KMS-11 (cell line): Measurements from ENCODE around the gene C18orf32.
A peak's percentile ranks its signal among the peaks of the same experiment; 100 is the strongest.

ENCODE experiments used
- H2AFZ ChIP-seq: fragments of 200-600 bp; sonication (generic); 2 replicates; pipeline ENCODE4 v1.6.1; 2016; ENCODE audit warnings: antibody characterized with exemption, mixed run types, low read depth
- H3K27ac ChIP-seq: fragments of 200-600 bp; sonication (generic); 2 replicates; pipeline ENCODE4 v1.6.1; 2016; ENCODE audit warnings: mild to moderate bottlenecking, mixed run types
- H3K27me3 ChIP-seq: fragments of 200-600 bp; sonication (generic); 2 replicates; pipeline ENCODE4 v1.6.1; 2017; ENCODE audit warnings: mild to moderate bottlenecking, low read depth, mixed run types, moderate library complexity; ENCODE audit not compliant: insufficient read depth
- H3K36me3 ChIP-seq: fragments of 200-600 bp; sonication (generic); 2 replicates; pipeline ENCODE4 v1.6.1; 2017; ENCODE audit warnings: mild to moderate bottlenecking, mixed run types; ENCODE audit not compliant: insufficient read depth
- H3K4me1 ChIP-seq: fragments of 200-600 bp; sonication (generic); 2 replicates; pipeline ENCODE4 v1.6.1; 2016; ENCODE audit warnings: mild to moderate bottlenecking, low read depth, mixed run types; ENCODE audit not compliant: poor library complexity, severe bottlenecking
- H3K4me2 ChIP-seq: fragments of 200-600 bp; sonication (generic); 2 replicates; pipeline ENCODE4 v1.7.0; 2016; ENCODE audit warnings: mild to moderate bottlenecking, mixed run types
- H3K4me3 ChIP-seq: fragments of 200-600 bp; sonication (generic); IDR thresholded peaks from 2 replicates; pipeline ENCODE4 v1.6.1; 2017; ENCODE audit warnings: low read depth, low read length, mixed read lengths; ENCODE audit not compliant: insufficient read depth
- H3K79me2 ChIP-seq: fragments of 200-600 bp; sonication (generic); 2 replicates; pipeline ENCODE4 v1.6.1; 2016; ENCODE audit warnings: low read depth, mixed run types; ENCODE audit not compliant: insufficient read depth
- H3K9ac ChIP-seq: fragments of 200-600 bp; sonication (generic); 2 replicates; pipeline ENCODE4 v1.6.1; 2016; ENCODE audit warnings: mild to moderate bottlenecking, mixed run types
- H4K20me1 ChIP-seq: fragments of 200-600 bp; sonication (generic); 2 replicates; pipeline ENCODE4 v1.6.1; 2016; ENCODE audit warnings: mild to moderate bottlenecking, mixed run types; ENCODE audit not compliant: insufficient read depth
- TF ChIP-seq, protein P1 (sequence below): fragments of 200-600 bp; sonication (generic); conservative IDR thresholded peaks from 2 replicates; pipeline ENCODE4 v1.6.1; 2017; ENCODE audit warnings: low read depth, mild to moderate bottlenecking, antibody characterized with exemption, low read length, moderate library complexity, mixed read lengths

The C18orf32 gene

DNA sequence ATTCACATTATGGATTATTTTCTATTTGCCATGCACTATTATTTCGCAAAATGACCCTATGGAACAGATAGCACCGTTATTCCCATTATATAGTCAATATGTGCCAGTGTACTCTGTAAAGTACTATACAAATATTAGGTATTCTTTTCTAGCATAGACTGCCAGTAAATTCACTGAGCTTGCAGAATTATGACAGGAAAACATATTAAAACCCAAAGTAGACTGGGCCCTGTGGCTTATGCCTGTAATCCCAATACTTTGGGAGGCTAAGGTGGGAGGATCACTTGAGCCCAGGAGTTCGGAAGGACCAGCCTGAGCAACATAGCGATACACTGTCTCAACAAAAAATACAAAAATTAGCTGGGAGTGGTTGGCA is 25.4 kb downstream of the C18orf32 start:
- Histone ChIP-seq H3K9ac (no peak overlapping the region), H3K4me2 (no peak overlapping the region), H3K36me3 (no peaks in the 10 kb centered on the region), H3K79me2 (peaks cover 16% of the 10 kb centered on the region), H4K20me1 (no peaks in the 10 kb centered on the region), H3K4me1 (peaks cover 28% of the 10 kb centered on the region), H3K4me3 (no peak overlapping the region), H2AFZ (no peak overlapping the region), H3K27ac (no peak overlapping the region), H3K27me3 (no peaks in the 10 kb centered on the region)
- TF ChIP-seq, protein P1, sequence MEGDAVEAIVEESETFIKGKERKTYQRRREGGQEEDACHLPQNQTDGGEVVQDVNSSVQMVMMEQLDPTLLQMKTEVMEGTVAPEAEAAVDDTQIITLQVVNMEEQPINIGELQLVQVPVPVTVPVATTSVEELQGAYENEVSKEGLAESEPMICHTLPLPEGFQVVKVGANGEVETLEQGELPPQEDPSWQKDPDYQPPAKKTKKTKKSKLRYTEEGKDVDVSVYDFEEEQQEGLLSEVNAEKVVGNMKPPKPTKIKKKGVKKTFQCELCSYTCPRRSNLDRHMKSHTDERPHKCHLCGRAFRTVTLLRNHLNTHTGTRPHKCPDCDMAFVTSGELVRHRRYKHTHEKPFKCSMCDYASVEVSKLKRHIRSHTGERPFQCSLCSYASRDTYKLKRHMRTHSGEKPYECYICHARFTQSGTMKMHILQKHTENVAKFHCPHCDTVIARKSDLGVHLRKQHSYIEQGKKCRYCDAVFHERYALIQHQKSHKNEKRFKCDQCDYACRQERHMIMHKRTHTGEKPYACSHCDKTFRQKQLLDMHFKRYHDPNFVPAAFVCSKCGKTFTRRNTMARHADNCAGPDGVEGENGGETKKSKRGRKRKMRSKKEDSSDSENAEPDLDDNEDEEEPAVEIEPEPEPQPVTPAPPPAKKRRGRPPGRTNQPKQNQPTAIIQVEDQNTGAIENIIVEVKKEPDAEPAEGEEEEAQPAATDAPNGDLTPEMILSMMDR = no peak

DNA sequence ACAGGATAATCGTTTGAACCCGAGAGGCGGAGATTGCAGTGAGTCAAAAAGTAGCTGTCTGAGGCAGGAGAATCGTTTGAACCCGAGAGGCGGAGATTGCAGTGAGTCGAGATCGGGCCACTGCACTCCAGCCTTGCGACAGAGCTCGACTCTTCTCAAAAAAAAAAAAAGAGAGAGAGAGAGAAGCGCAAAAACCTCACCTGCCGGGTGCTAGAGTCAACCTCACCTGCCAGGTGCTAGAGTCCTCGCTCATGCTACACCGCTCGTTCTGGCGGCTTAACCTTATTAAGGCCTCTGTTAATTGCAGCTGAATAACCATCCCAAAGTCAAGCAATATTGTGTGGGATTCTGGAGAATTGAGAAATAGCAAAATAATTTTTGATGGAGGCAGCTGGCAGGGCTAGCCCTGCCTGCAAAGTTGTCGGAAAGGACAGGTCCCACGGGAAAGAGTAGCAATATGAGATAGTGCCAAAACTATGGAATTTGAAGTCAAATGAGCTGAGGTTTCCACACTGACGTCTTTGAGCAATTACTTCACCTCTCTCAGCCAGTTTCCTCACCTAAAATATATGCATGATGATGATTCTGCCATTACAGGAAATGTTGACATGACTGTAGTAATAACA is 25.9 kb downstream of the C18orf32 start:
- Histone ChIP-seq H3K36me3 (no peaks in the 10 kb centered on the region), H3K9ac (peak overlapping the region; percentile 79), H3K79me2 (peaks cover 16% of the 10 kb centered on the region), H2AFZ (peak overlapping the region; percentile 85), H3K27me3 (no peaks in the 10 kb centered on the region), H3K4me3 (no peak overlapping the region), H3K27ac (peak overlapping the region; percentile 42), H3K4me1 (peaks cover 31% of the 10 kb centered on the region), H4K20me1 (no peaks in the 10 kb centered on the region), H3K4me2 (peak overlapping the region; percentile 33)
- TF ChIP-seq, protein P1 = no peak

DNA sequence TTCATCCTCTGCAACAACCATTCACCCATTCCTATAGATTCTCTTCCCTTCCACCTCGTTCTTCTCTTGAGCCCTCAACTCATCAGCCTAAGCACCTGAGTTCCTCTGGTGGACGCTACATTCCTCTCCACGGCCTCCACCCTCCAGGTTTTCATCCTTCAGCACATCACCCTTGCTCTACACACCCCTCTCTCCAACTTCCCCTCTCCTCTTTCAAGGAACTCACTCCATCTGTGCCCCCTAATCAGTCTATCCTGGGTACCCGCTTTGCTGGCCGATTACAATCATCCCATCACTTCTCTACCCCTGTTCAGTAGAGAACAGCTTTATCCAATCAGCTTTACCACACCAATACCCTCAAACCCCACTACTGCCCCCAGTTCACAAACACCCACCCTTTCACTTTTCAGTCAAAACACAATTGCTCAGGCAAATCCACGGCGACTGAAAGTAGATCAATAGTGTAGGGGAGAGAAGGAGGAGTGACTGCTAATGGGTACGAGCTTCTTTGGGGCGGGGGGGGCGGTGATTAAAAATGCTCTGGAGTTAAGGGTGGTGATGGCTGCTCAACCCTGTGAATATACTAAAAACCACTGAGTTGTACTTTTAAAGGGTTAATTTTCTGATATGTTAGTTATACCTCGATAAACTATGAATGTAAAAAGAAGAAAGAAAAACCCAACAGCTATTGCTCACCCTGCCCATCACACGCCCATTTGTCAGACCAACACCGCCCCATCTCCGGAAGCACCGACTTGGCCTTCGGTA is 27.4 kb downstream of the C18orf32 start:
- Histone ChIP-seq H2AFZ (peak overlapping the region; percentile 85), H3K9ac (peak overlapping the region; percentile 79), H3K4me2 (peak overlapping the region; percentile 63), H3K27me3 (no peaks in the 10 kb centered on the region), H3K79me2 (peaks cover 28% of the 10 kb centered on the region), H4K20me1 (no peaks in the 10 kb centered on the region), H3K4me3 (peak overlapping the region; percentile 66), H3K4me1 (peaks cover 31% of the 10 kb centered on the region), H3K36me3 (no peaks in the 10 kb centered on the region), H3K27ac (peak overlapping the region; percentile 42)
- TF ChIP-seq, protein P1 = no peak

DNA sequence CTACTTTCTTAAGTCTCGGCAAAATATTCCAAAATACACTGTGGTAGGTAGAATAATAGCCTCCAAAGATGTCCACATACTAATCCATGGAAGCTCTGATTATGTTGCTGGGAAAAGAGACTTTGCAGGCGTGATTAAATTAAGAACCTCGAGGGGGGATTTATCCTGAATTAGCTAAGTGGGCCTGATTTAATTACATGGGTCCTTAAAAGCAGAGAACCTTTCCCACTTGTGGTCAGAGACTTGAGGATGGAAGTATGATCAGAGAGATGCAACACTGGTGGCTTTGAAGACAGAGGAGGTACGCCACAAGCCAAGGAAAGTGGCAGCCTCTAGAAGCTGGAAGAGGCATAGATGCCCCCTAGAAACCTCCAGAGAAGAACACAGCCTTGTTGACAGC is 29.4 kb downstream of the C18orf32 start:
- no peak overlapping the region for H3K4me2 ChIP-seq
- H3K9ac ChIP-seq = no peak overlapping the region
- H3K36me3 ChIP-seq = no peaks in the 10 kb centered on the region
- H3K27ac ChIP-seq = no peak overlapping the region
- no peaks in the 10 kb centered on the region for H4K20me1 ChIP-seq
- TF ChIP-seq, protein P1 = no peak
- no peak overlapping the region for H2AFZ ChIP-seq
- peaks cover 31% of the 10 kb centered on the region for H3K4me1 ChIP-seq
- H3K4me3 ChIP-seq = no peak overlapping the region
- no peaks in the 10 kb centered on the region for H3K27me3 ChIP-seq
- H3K79me2 ChIP-seq = peaks cover 38% of the 10 kb centered on the region
